ENCODE measurements around the gene MPP2. TPM values are rescaled to one million over a fixed set of nuclear protein-coding genes. Genes with fewer than 3 reads are reported as not detected.
"Not testable (repeated sequence)": the region's sequence is repeated elsewhere in the genome, so short reads cannot be mapped to it uniquely, and the experiment has no call there.

The MPP2 gene
- total and polyA plus RNA-seq, 2 experiments from 2014 or later, result 4.1 to 5.1 TPM

- Histone ChIP-seq H3F3A (ENCODE audit: insufficient read depth) (no peaks in the 10 kb centered on the region), H3K79me2 (ENCODE audit: insufficient read depth) (no peaks in the 10 kb centered on the region), H3K36me3 (ENCODE audit: low read depth) (no peaks in the 10 kb centered on the region), H3K27me3 (replicated peaks; ENCODE audit: insufficient read depth) (peaks cover 16% of the 10 kb centered on the region), H3K9ac (no peak overlapping the region), H4K20me1 (ENCODE audit: insufficient read depth) (no peaks in the 10 kb centered on the region), H3K9me2 (ENCODE audit: insufficient read depth) (no peaks in the 10 kb centered on the region), H3K4me3 (no peak overlapping the region), H3K9me3 (ENCODE audit: low read depth) (no peaks in the 10 kb centered on the region), H3K4me1 (ENCODE audit: insufficient read depth) (no peaks in the 10 kb centered on the region), H3K27ac (no peak overlapping the region), H3K4me2 (ENCODE audit: unreplicated experiment) (no peak overlapping the region), H2AFZ (no peak overlapping the region)
- DNase-seq, result no peak
- in situ Hi-C loops (cut with MboI), result no loop called here
- WGBS, 2 experiments (ENCODE audit: low coverage in 1 of 2, low lambda C conversion rate in 2 of 2, missing lambda C conversion rate in 2 of 2), result 65 to 74% methylated on average over 5 of the region's 5 CpGs
- TF ChIP-seq EZH2 (IDR thresholded peaks at IDR 0.05; ENCODE audit: insufficient read depth, poor library complexity, severe bottlenecking), result no peak
- TF ChIP-seq EZH2phosphoT487 (IDR thresholded peaks at IDR 0.05; ENCODE audit: insufficient read depth, low read depth), result no peak
Observed at GRCh38 chr17:43873091-43873490, 34.2 kb downstream of the MPP2 start.

DNA sequence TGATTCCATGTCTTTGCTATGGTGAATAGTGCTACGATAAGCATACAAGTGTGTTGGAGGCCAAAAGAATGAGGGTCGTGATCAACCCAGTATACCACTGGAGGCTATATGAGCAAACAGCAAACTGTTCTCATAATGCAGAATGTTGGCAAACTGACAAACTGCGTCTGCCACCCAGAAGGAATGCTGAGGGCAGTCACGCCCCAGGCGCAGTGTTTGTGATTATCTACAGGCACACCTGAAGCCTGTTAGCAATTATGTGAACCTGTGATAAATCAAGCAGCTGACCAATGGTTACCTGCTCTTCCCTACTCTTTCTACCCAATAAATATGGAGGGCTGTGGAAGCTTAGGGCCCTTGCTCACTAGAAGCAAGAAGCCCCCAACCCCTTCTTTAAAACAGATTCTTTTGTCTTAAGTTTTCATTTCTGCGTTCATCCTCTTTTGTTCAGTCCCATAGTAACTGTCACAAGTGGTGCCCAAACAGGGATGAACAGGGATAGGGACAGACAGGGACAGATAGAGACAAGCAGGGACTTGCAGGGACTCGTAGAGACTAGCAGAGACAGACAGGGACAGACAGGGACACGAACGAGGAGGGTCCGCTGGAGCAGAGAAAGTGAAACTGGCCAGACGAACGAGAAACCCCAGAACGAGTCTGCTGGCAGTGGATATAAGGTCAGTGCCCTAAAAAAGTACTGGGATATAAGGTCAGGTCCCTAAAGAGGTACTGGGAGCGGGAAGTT lies 35.2 kb downstream of the MPP2 start:
- TF ChIP-seq EZH2 (IDR thresholded peaks at IDR 0.05; ENCODE audit: insufficient read depth, poor library complexity, severe bottlenecking), result no peak
- TF ChIP-seq EZH2phosphoT487 (IDR thresholded peaks at IDR 0.05; ENCODE audit: insufficient read depth, low read depth), result no peak
- no peak for DNase-seq
- in situ Hi-C loops (cut with MboI), result no loop called here

GRCh38 chr17:43869031-43869430 lies 38.3 kb downstream of the MPP2 start:
- H3K4me2 ChIP-seq (ENCODE audit: unreplicated experiment); H4K20me1 ChIP-seq (ENCODE audit: insufficient read depth); H2AFZ ChIP-seq; H3K9me3 ChIP-seq (ENCODE audit: low read depth); H3K27ac ChIP-seq; DNase-seq; H3K79me2 ChIP-seq (ENCODE audit: insufficient read depth); H3K4me1 ChIP-seq (ENCODE audit: insufficient read depth); H3K36me3 ChIP-seq (ENCODE audit: low read depth); H3K9ac ChIP-seq; H3K9me2 ChIP-seq (ENCODE audit: insufficient read depth); H3F3A ChIP-seq (ENCODE audit: insufficient read depth); H3K4me3 ChIP-seq; in situ Hi-C loops (cut with MboI): not testable (repeated sequence)
- peaks cover 42% of the 10 kb centered on the region for H3K27me3 ChIP-seq (replicated peaks; ENCODE audit: insufficient read depth)
- WGBS, 2 experiments (ENCODE audit: low coverage in 1 of 2, low lambda C conversion rate in 2 of 2, missing lambda C conversion rate in 2 of 2), result 39 to 44% methylated on average over 6 of the region's 6 CpGs

More for the DNA sequence above, 35.2 kb downstream of the MPP2 start:
- H3K27ac ChIP-seq, result no peak overlapping the region
- no peaks in the 10 kb centered on the region for H3K36me3 ChIP-seq (ENCODE audit: low read depth)
- H4K20me1 ChIP-seq (ENCODE audit: insufficient read depth), result no peaks in the 10 kb centered on the region
- no peak overlapping the region for H3K4me3 ChIP-seq
- H3K4me1 ChIP-seq (ENCODE audit: insufficient read depth), result no peaks in the 10 kb centered on the region
- H3F3A ChIP-seq (ENCODE audit: insufficient read depth), result no peaks in the 10 kb centered on the region
- H2AFZ ChIP-seq, result no peak overlapping the region
- no peaks in the 10 kb centered on the region for H3K79me2 ChIP-seq (ENCODE audit: insufficient read depth)
- no peak overlapping the region for H3K4me2 ChIP-seq (ENCODE audit: unreplicated experiment)
- no peaks in the 10 kb centered on the region for H3K9me2 ChIP-seq (ENCODE audit: insufficient read depth)
- peaks cover 26% of the 10 kb centered on the region for H3K27me3 ChIP-seq (replicated peaks; ENCODE audit: insufficient read depth)
- no peaks in the 10 kb centered on the region for H3K9me3 ChIP-seq (ENCODE audit: low read depth)
- 50 to 53% methylated on average over 14 of the region's 14 CpGs for WGBS, 2 experiments (ENCODE audit: low coverage in 1 of 2, low lambda C conversion rate in 2 of 2, missing lambda C conversion rate in 2 of 2)
- no peak overlapping the region for H3K9ac ChIP-seq

DNA sequence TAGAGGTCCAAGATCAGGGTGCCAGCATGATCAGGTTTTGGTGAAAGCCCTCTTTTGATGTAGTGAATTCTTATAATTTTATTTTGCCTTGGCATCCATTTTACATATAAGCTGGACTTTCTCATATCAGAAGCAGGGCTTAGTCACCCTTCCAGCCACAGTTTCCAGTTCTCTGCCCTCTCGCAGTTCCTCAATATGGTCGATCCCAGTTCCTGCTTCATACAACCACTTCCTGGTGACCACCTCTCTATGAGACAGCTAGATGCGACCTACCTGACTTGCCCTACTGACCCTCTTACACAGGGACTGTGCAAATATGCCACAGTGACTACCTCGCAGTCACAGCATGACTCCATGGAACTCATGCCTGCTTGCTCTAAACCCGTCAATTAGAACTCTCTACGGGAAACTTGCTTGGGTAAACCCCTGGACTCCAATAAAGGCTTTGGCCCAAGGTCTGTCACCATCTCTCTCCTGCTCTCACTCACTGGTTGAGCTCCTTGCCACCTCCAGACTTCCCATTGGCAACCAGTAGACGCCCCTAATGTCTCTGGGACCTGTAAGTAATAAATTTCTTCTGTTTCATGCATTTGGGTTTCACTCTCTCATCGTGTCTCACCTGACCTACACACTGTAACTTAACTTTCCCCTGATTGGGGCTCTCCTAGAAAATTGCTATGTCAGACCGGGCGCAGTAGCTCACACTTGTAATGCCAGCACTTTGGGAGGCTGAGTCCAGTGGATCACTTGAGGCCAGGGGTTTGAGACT lies 38.9 kb downstream of the MPP2 start:
- Histone ChIP-seq H3K4me2 (ENCODE audit: unreplicated experiment) (no peak overlapping the region), H3K9me3 (ENCODE audit: low read depth) (no peaks in the 10 kb centered on the region), H3F3A (ENCODE audit: insufficient read depth) (no peaks in the 10 kb centered on the region), H2AFZ (no peak overlapping the region), H3K36me3 (ENCODE audit: low read depth) (no peaks in the 10 kb centered on the region), H4K20me1 (ENCODE audit: insufficient read depth) (no peaks in the 10 kb centered on the region), H3K9me2 (ENCODE audit: insufficient read depth) (no peaks in the 10 kb centered on the region), H3K27ac (no peak overlapping the region), H3K4me3 (no peak overlapping the region), H3K27me3 (replicated peaks; ENCODE audit: insufficient read depth) (peaks cover 49% of the 10 kb centered on the region), H3K4me1 (ENCODE audit: insufficient read depth) (no peaks in the 10 kb centered on the region), H3K79me2 (ENCODE audit: insufficient read depth) (no peaks in the 10 kb centered on the region), H3K9ac (no peak overlapping the region)
- WGBS, 2 experiments (ENCODE audit: low coverage in 1 of 2, low lambda C conversion rate in 2 of 2, missing lambda C conversion rate in 2 of 2), result 71 to 76% methylated on average over 10 of the region's 10 CpGs
- no peak for DNase-seq
- TF ChIP-seq EZH2phosphoT487 (IDR thresholded peaks at IDR 0.05; ENCODE audit: insufficient read depth, low read depth) (no peak), EZH2 (IDR thresholded peaks at IDR 0.05; ENCODE audit: insufficient read depth, poor library complexity, severe bottlenecking) (no peak)
- in situ Hi-C loops (cut with MboI), result no loop called here

Measured in GM23248 (cell line).